Measurements from ENCODE around the gene ENKUR.

- TF ChIP-seq CTCF (IDR thresholded peaks at IDR 0.05) (no peak), POLR2A (IDR thresholded peaks at IDR 0.05) (no peak)
Observed at GRCh38 chr10:25050402-25050801, 34.4 kb upstream of the ENKUR start.

Data from lower leg skin (tissue), 3 donors.